ENCODE results near the gene PPM1H.

The PPM1H gene

GRCh38 chr12:62873826-62874448 lies 61.0 kb downstream of the PPM1H start:
- no peak for DNase-seq (ENCODE audit: low read depth in 2 of 2)

- no peak for DNase-seq (ENCODE audit: low read depth in 2 of 2)
These were observed 61.7 kb downstream of the PPM1H start for GRCh38 chr12:62873116-62873825.

- DNase-seq (ENCODE audit: low read depth in 2 of 2), result no peak
These were observed 66.1 kb downstream of the PPM1H start for GRCh38 chr12:62868820-62869219.

- DNase-seq (ENCODE audit: low read depth in 2 of 2), result no peak
These were observed 68.4 kb downstream of the PPM1H start for GRCh38 chr12:62866451-62867082.

- no peak for DNase-seq (ENCODE audit: low read depth in 2 of 2)
These were observed 69.0 kb downstream of the PPM1H start for GRCh38 chr12:62865937-62866336.

GRCh38 chr12:62865065-62865464 lies 69.9 kb downstream of the PPM1H start:
- DNase-seq (ENCODE audit: low read depth in 2 of 2), result no peak

GRCh38 chr12:62862259-62862881 lies 72.6 kb downstream of the PPM1H start:
- no peak for DNase-seq (ENCODE audit: low read depth in 2 of 2)

- no peak for DNase-seq (ENCODE audit: low read depth in 2 of 2)
These were observed 73.4 kb downstream of the PPM1H start for GRCh38 chr12:62861586-62861985.

- no peak for DNase-seq (ENCODE audit: low read depth in 2 of 2)
These were observed 74.2 kb downstream of the PPM1H start for GRCh38 chr12:62860501-62861411.

- no peak for DNase-seq (ENCODE audit: low read depth in 2 of 2)
These were observed 74.9 kb downstream of the PPM1H start for GRCh38 chr12:62860020-62860419.

GRCh38 chr12:62859321-62859737 lies 75.6 kb downstream of the PPM1H start:
- no peak for DNase-seq (ENCODE audit: low read depth in 2 of 2)

GRCh38 chr12:62856454-62856853 lies 78.5 kb downstream of the PPM1H start:
- no peak for DNase-seq (ENCODE audit: low read depth in 2 of 2)

GRCh38 chr12:62854024-62854423 lies 80.9 kb downstream of the PPM1H start:
- no peak for DNase-seq (ENCODE audit: low read depth in 2 of 2)

- DNase-seq (ENCODE audit: low read depth in 2 of 2), result no peak
These were observed 85.6 kb downstream of the PPM1H start for GRCh38 chr12:62849398-62849797.

- DNase-seq (ENCODE audit: low read depth in 2 of 2), result no peak
These were observed 86.5 kb downstream of the PPM1H start for GRCh38 chr12:62848418-62848817.

GRCh38 chr12:62847709-62848108 lies 87.2 kb downstream of the PPM1H start:
- no peak for DNase-seq (ENCODE audit: low read depth in 2 of 2)

GRCh38 chr12:62846491-62846890 lies 88.5 kb downstream of the PPM1H start:
- no peak for DNase-seq (ENCODE audit: low read depth in 2 of 2)

- DNase-seq (ENCODE audit: low read depth in 2 of 2), result no peak
These were observed 90.0 kb downstream of the PPM1H start for GRCh38 chr12:62844915-62845314.

GRCh38 chr12:62843716-62844115 lies 91.2 kb downstream of the PPM1H start:
- DNase-seq (ENCODE audit: low read depth in 2 of 2), result no peak

- no peak for DNase-seq (ENCODE audit: low read depth in 2 of 2)
These were observed 93.1 kb downstream of the PPM1H start for GRCh38 chr12:62841846-62842245.

GRCh38 chr12:62840806-62841205 lies 94.1 kb downstream of the PPM1H start:
- no peak for DNase-seq (ENCODE audit: low read depth in 2 of 2)
